HFFc6 (cell line): Measurements from ENCODE around the gene ACRV1. TPM values are rescaled to one million over a fixed set of nuclear protein-coding genes. Genes with fewer than 3 reads are reported as not detected.

Source experiments
- DNase-seq: peaks from one replicate; pipeline ENCODE4 v3.0.0-alpha.2; 2018
- H3K27ac Mint-ChIP-seq: 2 replicates; pipeline ENCODE4 v1.8.0; 2020; ENCODE audit warnings: mild to moderate bottlenecking, mixed read lengths
- H3K27me3 Mint-ChIP-seq: 2 replicates; pipeline ENCODE4 v1.8.0; 2021; ENCODE audit warnings: mild to moderate bottlenecking, moderate library complexity, mixed read lengths; ENCODE audit not compliant: insufficient read depth
- H3K36me3 Mint-ChIP-seq: 2 replicates; pipeline ENCODE4 v1.8.0; 2021; ENCODE audit warnings: low read depth, mixed read lengths
- H3K4me1 Mint-ChIP-seq: 2 replicates; pipeline ENCODE4 v1.8.0; 2020; ENCODE audit warnings: low read depth, mixed read lengths
- H3K4me3 Mint-ChIP-seq: 2 replicates; pipeline ENCODE4 v1.8.0; 2020; ENCODE audit warnings: mild to moderate bottlenecking, moderate library complexity, mixed read lengths
- H3K9me3 Mint-ChIP-seq: 2 replicates; pipeline ENCODE4 v1.8.0; 2020; ENCODE audit warnings: mild to moderate bottlenecking, mixed read lengths
- CTCF ChIP-seq: fragments of 200-600 bp; sonication (generic); IDR thresholded peaks from 2 replicates; pipeline ENCODE4 v1.5.0; 2021; ENCODE audit warnings: antibody characterized with exemption, mild to moderate bottlenecking
- total RNA-seq, 6 experiments: library from RNA; stranded (reverse); fragmentation: NEBNext Ultra II Directional; extraction: Animal tissue kit (Norgen Biotek cat#: 25700); gene quantifications; 2 replicates in 1 of 6; 3 replicates in 5 of 6; pipeline ENCODE4 v1.2.3, GENCODE V29; 2021

The ACRV1 gene
- total RNA-seq, 6 experiments from 2014 or later, result not detected

- Mint-ChIP-seq H3K27me3 (peaks cover 10% of the 10 kb centered on the region), H3K4me1 (peaks cover 38% of the 10 kb centered on the region), H3K4me3 (peak overlapping the region; percentile 93), H3K27ac (peak overlapping the region; percentile 89), H3K36me3 (peaks cover 4% of the 10 kb centered on the region; the same call in 1 of the 2 replicates), H3K9me3 (no peaks in the 10 kb centered on the region)
- DNase-seq, result no peak
- no peak for TF ChIP-seq CTCF
Measured at GRCh38 chr11:125627236-125627910, 53.3 kb downstream of the ACRV1 start.

GRCh38 chr11:125626288-125626950 is 54.2 kb downstream of the ACRV1 start:
- Mint-ChIP-seq H3K4me1 (peaks cover 47% of the 10 kb centered on the region), H3K4me3 (peak overlapping the region; percentile 93), H3K27ac (peak overlapping the region; percentile 89), H3K27me3 (peaks cover 10% of the 10 kb centered on the region), H3K9me3 (no peaks in the 10 kb centered on the region), H3K36me3 (peaks cover 10% of the 10 kb centered on the region; the same call in 1 of the 2 replicates)
- peak; percentile 81 for DNase-seq
- peak; percentile 68 for TF ChIP-seq CTCF

- peak; percentile 85 for DNase-seq
- Mint-ChIP-seq H3K9me3 (no peaks in the 10 kb centered on the region), H3K27me3 (peaks cover 10% of the 10 kb centered on the region), H3K4me1 (peaks cover 54% of the 10 kb centered on the region), H3K4me3 (peak overlapping the region; percentile 93), H3K27ac (peak overlapping the region; percentile 89), H3K36me3 (peaks cover 17% of the 10 kb centered on the region; the same call in 1 of the 2 replicates)
- no peak for TF ChIP-seq CTCF
Measured at GRCh38 chr11:125625630-125626287, 54.9 kb downstream of the ACRV1 start.

- peak overlapping the region; percentile 93 for H3K4me3 Mint-ChIP-seq
- H3K9me3 Mint-ChIP-seq, result no peaks in the 10 kb centered on the region
- H3K4me1 Mint-ChIP-seq, result peaks cover 54% of the 10 kb centered on the region
- H3K27me3 Mint-ChIP-seq, result peaks cover 10% of the 10 kb centered on the region
- H3K36me3 Mint-ChIP-seq, result peaks cover 22% of the 10 kb centered on the region
- TF ChIP-seq CTCF, result no peak
- no peak for DNase-seq
- peak overlapping the region; percentile 89 for H3K27ac Mint-ChIP-seq
Measured at GRCh38 chr11:125625225-125625629, 55.4 kb downstream of the ACRV1 start.

- no peaks in the 10 kb centered on the region for H3K9me3 Mint-ChIP-seq
Measured at GRCh38 chr11:125624756-125625213, 55.9 kb downstream of the ACRV1 start, which contains the start of gene CHEK1. CHEK1 (plus strand) TSS chr11:125625163; CDS start chr11:125626769, 1,606 bp downstream.

More at GRCh38 chr11:125624756-125625213, 55.9 kb downstream of the ACRV1 start, which contains the start of gene CHEK1:
- DNase-seq, result no peak
- Mint-ChIP-seq H3K27me3 (peaks cover 10% of the 10 kb centered on the region), H3K36me3 (peaks cover 25% of the 10 kb centered on the region), H3K27ac (peak within 1 kb of the TSS; percentile 89), H3K4me1 (peaks cover 54% of the 10 kb centered on the region), H3K4me3 (peak within 1 kb of the TSS; percentile 93)
- no peak for TF ChIP-seq CTCF
